OCI-LY3 (cell line): ENCODE results near the gene ADAMTSL5.

Source experiments
- H2AFZ ChIP-seq: fragments of 200-600, 300-600 bp; shearing (Covaris generic); 2 replicates; pipeline ENCODE4 v1.6.0; 2014; ENCODE audit warnings: antibody characterized with exemption, low read depth, low read length
- H3K27ac ChIP-seq: fragments of 200-600, 300-600 bp; sonication (generic); 2 replicates; pipeline ENCODE4 v1.5.1; 2014; ENCODE audit warnings: mild to moderate bottlenecking, low read length, moderate library complexity, mixed read lengths
- H3K27me3 ChIP-seq: fragments of 200-600, 300-600 bp; sonication (generic); 2 replicates; pipeline ENCODE4 v1.6.1; 2014; ENCODE audit warnings: low read depth, low read length, mixed read lengths
- H3K36me3 ChIP-seq: fragments of 200-600, 300-600 bp; sonication (generic); replicated peaks from 2 replicates; pipeline ENCODE3; 2014; ENCODE audit warnings: low read depth, low read length, mixed read lengths
- H3K4me1 ChIP-seq: fragments of 300-600, 200-600 bp; sonication (generic); 2 replicates; pipeline ENCODE4 v1.6.1; 2014; ENCODE audit warnings: low read length, mixed read lengths
- H3K4me2 ChIP-seq: fragments of 200-600, 300-600 bp; sonication (generic); 2 replicates; pipeline ENCODE4 v1.6.1; 2014; ENCODE audit warnings: low read length, mixed read lengths
- H3K4me3 ChIP-seq: fragments of 300-600, 200-600 bp; sonication (generic); 2 replicates; pipeline ENCODE4 v1.5.1; 2014; ENCODE audit warnings: antibody characterized with exemption, mild to moderate bottlenecking, low read length, moderate library complexity
- H3K79me2 ChIP-seq: fragments of 300-600, 200-600 bp; shearing (Covaris generic); 2 replicates; pipeline ENCODE4 v1.6.1; 2014; ENCODE audit warnings: mild to moderate bottlenecking, low read length, mixed read lengths
- H3K9ac ChIP-seq: fragments of 300-600, 200-600 bp; shearing (Covaris generic); 2 replicates; pipeline ENCODE4 v1.6.0; 2014; ENCODE audit warnings: mild to moderate bottlenecking, low read length, moderate library complexity
- H3K9me3 ChIP-seq: fragments of 200-600, 300-600 bp; shearing (Covaris generic); 2 replicates; pipeline ENCODE4 v1.6.1; 2014; ENCODE audit warnings: low read length, mixed read lengths; ENCODE audit not compliant: insufficient read depth
- H4K20me1 ChIP-seq: fragments of 200-600, 300-600 bp; sonication (generic); 2 replicates; pipeline ENCODE4 v1.6.1; 2016; ENCODE audit warnings: low read length, mixed read lengths; ENCODE audit not compliant: insufficient read depth
- EZH2phosphoT487 ChIP-seq: fragments of 200-600 bp; shearing (Covaris generic); IDR thresholded peaks from 2 replicates; pipeline ENCODE4 v1.6.1; 2018; ENCODE audit warnings: antibody characterized with exemption, mixed run types, low read depth
- TF ChIP-seq, protein P1 (sequence below): fragments of 200-600, 300-600 bp; sonication (generic); IDR thresholded peaks from 2 replicates; pipeline ENCODE4 v1.5.1; 2014; ENCODE audit warnings: antibody characterized with exemption, low read length, low read depth

Gene ADAMTSL5

DNA sequence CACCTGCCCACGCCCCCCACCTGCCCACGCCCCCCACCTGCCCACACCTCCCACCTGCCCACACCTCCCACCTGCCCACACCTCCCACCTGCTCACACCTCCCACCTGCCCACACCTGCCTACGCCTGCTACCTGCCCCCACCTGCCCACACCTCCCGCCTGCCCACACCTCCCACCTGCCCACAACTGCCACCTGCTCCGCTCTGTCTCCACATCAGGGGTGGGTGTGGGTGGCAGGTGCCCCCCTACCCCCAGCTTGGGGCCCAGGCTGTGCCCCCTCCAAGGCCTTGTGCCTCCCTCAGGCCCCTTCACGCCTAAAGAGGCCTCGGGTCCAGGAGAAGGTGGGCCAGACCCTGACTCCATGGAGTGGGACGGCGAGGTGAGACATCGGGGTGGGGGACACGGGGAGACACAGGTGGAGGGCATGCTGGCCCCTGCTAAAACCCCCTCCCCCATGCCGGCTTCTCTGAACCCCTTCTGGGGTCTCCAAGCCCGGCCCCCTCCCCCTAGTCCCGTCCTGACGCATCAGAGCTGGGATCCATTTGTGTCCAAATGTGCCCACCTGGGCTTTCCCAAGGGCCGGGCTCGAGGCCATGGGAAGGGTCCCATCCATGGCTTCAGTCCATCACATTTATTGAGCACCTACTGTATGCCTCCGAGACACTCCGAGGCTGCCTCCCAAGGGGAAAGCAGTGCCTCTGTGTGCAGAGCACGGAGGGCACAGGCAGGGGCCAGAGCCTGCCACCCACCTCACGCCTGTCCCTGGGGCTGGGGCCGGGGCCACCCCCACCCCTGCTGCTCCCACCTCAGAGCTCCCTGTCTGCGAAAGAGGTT lies 16.0 kb upstream of the ADAMTSL5 start:
- H3K79me2 ChIP-seq = no peaks in the 10 kb centered on the region
- H3K4me2 ChIP-seq = no peak overlapping the region
- no peak overlapping the region for H3K4me3 ChIP-seq
- H3K36me3 ChIP-seq = no peaks in the 10 kb centered on the region
- no peaks in the 10 kb centered on the region for H4K20me1 ChIP-seq
- no peak overlapping the region for H3K27ac ChIP-seq
- no peaks in the 10 kb centered on the region for H3K9me3 ChIP-seq
- no peak overlapping the region for H2AFZ ChIP-seq
- H3K27me3 ChIP-seq = no peaks in the 10 kb centered on the region
- H3K4me1 ChIP-seq = no peaks in the 10 kb centered on the region
- H3K9ac ChIP-seq = no peak overlapping the region
- TF ChIP-seq EZH2phosphoT487 = no peak
- TF ChIP-seq, protein P1, sequence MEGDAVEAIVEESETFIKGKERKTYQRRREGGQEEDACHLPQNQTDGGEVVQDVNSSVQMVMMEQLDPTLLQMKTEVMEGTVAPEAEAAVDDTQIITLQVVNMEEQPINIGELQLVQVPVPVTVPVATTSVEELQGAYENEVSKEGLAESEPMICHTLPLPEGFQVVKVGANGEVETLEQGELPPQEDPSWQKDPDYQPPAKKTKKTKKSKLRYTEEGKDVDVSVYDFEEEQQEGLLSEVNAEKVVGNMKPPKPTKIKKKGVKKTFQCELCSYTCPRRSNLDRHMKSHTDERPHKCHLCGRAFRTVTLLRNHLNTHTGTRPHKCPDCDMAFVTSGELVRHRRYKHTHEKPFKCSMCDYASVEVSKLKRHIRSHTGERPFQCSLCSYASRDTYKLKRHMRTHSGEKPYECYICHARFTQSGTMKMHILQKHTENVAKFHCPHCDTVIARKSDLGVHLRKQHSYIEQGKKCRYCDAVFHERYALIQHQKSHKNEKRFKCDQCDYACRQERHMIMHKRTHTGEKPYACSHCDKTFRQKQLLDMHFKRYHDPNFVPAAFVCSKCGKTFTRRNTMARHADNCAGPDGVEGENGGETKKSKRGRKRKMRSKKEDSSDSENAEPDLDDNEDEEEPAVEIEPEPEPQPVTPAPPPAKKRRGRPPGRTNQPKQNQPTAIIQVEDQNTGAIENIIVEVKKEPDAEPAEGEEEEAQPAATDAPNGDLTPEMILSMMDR = no peak

DNA sequence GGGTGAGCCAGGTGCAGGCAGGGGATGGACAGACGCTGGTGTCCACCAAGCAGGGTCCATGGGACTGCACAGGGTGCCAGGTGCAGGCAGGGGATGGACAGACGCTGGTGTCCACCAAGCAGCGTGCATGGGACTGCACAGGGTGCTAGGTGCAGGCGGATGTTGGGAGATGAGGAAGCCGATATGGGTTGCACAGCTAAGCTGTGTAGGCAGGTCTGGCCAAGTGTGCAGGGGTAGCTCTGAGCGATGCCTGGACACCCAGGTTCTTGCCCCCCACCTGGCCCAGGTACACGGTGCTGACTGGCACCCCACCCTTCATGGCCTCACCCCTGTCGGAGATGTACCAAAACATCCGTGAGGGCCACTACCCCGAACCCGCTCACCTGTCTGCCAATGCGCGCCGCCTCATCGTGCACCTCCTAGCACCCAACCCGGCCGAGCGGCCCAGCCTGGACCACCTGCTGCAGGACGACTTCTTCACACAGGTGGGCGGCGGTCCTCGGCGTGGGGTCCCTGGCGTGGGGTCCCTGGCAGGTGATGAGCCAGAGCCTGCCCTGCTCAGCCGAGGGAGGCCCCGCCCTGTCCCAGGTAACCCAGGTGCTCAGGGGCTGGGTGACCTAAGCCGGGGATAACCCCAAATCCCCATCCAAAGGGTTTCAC lies 15.0 kb upstream of the ADAMTSL5 start:
- Histone ChIP-seq H3K4me1 (no peaks in the 10 kb centered on the region), H3K27ac (no peak overlapping the region), H3K27me3 (no peaks in the 10 kb centered on the region), H3K9me3 (no peaks in the 10 kb centered on the region), H3K79me2 (no peaks in the 10 kb centered on the region), H3K4me3 (no peak overlapping the region), H3K4me2 (no peak overlapping the region), H3K9ac (no peak overlapping the region), H3K36me3 (no peaks in the 10 kb centered on the region), H4K20me1 (no peaks in the 10 kb centered on the region), H2AFZ (no peak overlapping the region)
- no peak for TF ChIP-seq EZH2phosphoT487
- TF ChIP-seq, protein P1 = no peak

DNA sequence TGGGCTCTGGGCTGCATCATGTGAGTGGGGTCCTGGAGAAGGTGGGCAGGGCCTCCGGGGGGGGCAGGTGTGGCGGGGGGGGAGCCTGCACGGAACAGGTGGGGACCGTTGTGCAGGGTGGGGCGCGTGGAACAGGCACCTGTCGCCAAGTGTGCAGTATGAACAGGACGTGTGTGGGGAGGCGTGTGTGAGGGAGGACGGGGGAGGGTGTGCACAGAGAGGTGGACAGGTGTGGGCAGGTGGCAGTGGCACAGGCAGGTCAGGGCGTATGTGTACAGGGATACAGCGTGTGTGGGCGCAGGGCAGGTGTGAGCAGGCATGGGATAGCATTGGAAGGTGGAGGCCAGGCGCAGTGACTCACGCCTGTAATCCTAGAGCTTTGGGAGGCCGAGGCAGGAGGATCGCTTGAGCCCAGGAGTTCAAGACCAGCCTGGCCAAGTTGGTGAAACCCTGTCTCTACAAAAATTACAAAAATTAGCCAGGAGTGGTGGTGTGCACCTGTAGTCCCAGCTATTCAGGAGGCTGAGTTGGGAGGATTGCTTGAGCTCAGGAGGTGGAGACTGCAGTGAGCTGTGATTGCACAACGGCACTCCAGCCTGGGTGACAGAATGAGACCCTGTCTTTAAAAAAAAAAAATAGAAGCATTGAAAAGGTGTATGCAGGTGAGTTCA lies 14.3 kb upstream of the ADAMTSL5 start:
- TF ChIP-seq, protein P1 = no peak
- no peak for TF ChIP-seq EZH2phosphoT487
- Histone ChIP-seq H2AFZ (no peak overlapping the region), H3K9ac (no peak overlapping the region), H4K20me1 (no peaks in the 10 kb centered on the region), H3K9me3 (no peaks in the 10 kb centered on the region), H3K4me3 (no peak overlapping the region), H3K27ac (no peak overlapping the region), H3K36me3 (no peaks in the 10 kb centered on the region), H3K4me1 (no peaks in the 10 kb centered on the region), H3K4me2 (no peak overlapping the region), H3K79me2 (no peaks in the 10 kb centered on the region), H3K27me3 (no peaks in the 10 kb centered on the region)
